Measurements from ENCODE around the gene PCDHGA9.
A peak's percentile ranks its signal among the peaks of the same experiment; 100 is the strongest.
"Not testable (repeated sequence)": the region's sequence is repeated elsewhere in the genome, so short reads cannot be mapped to it uniquely, and the experiment has no call there.

Gene PCDHGA9

GRCh38 chr5:141384471-141385267 is 17.9 kb upstream of the PCDHGA9 start:
- Histone ChIP-seq H3K9ac (ENCODE audit: low read depth in 1 of 2, low read length in 2 of 2) (no peak overlapping the region), H3K27me3 (ENCODE audit: control insufficient read depth in 1 of 2, insufficient read depth in 2 of 2, low read length in 2 of 2) (peaks cover 0 to 5% of the 10 kb centered on the region in 2 donors), H3K9me3 (ENCODE audit: control insufficient read depth in 1 of 2, low read length in 2 of 2) (peaks cover 22 to 38% of the 10 kb centered on the region in 2 donors), H3K4me1 (ENCODE audit: control insufficient read depth in 1 of 2, insufficient read depth in 2 of 2, low read length in 2 of 2) (no peaks in the 10 kb centered on the region), H3K4me3 (ENCODE audit: low read depth in 1 of 2, low read length in 2 of 2) (no peak overlapping the region), H3K36me3 (ENCODE audit: control insufficient read depth in 1 of 2, insufficient read depth in 2 of 2, low read length in 2 of 2) (no peaks in the 10 kb centered on the region), H3K27ac (ENCODE audit: low read depth, low read length) (no peak overlapping the region)

GRCh38 chr5:141387557-141388311 is 14.8 kb upstream of the PCDHGA9 start, which contains the start of gene PCDHGB4:
TSS of gene PCDHGB4 (plus strand) at chr5:141387698. CDS start at chr5:141387885, 187 bp downstream.
- H3K4me3 ChIP-seq (ENCODE audit: low read depth in 1 of 2, low read length in 2 of 2); H3K27ac ChIP-seq (ENCODE audit: low read depth, low read length); H3K27me3 ChIP-seq (ENCODE audit: control insufficient read depth in 1 of 2, insufficient read depth in 2 of 2, low read length in 2 of 2); H3K9ac ChIP-seq (ENCODE audit: low read depth in 1 of 2, low read length in 2 of 2); H3K4me1 ChIP-seq (ENCODE audit: control insufficient read depth in 1 of 2, insufficient read depth in 2 of 2, low read length in 2 of 2); H3K36me3 ChIP-seq (ENCODE audit: control insufficient read depth in 1 of 2, insufficient read depth in 2 of 2, low read length in 2 of 2): not testable (repeated sequence)
- peaks cover 27 to 41% of the 10 kb centered on the region in 2 donors for H3K9me3 ChIP-seq (ENCODE audit: control insufficient read depth in 1 of 2, low read length in 2 of 2)

- Histone ChIP-seq H3K9ac (ENCODE audit: low read depth in 1 of 2, low read length in 2 of 2) (no peak overlapping the region), H3K27me3 (ENCODE audit: control insufficient read depth in 1 of 2, insufficient read depth in 2 of 2, low read length in 2 of 2) (peaks cover 0 to 5% of the 10 kb centered on the region in 2 donors), H3K36me3 (ENCODE audit: control insufficient read depth in 1 of 2, insufficient read depth in 2 of 2, low read length in 2 of 2) (no peaks in the 10 kb centered on the region), H3K27ac (ENCODE audit: low read depth, low read length) (no peak overlapping the region), H3K9me3 (ENCODE audit: control insufficient read depth in 1 of 2, low read length in 2 of 2) (peaks cover 33 to 43% of the 10 kb centered on the region in 2 donors), H3K4me1 (ENCODE audit: control insufficient read depth in 1 of 2, insufficient read depth in 2 of 2, low read length in 2 of 2) (no peaks in the 10 kb centered on the region), H3K4me3 (ENCODE audit: low read depth in 1 of 2, low read length in 2 of 2) (no peak overlapping the region)
Measured at GRCh38 chr5:141388661-141389060, 13.9 kb upstream of the PCDHGA9 start.

- Histone ChIP-seq H3K9ac (ENCODE audit: low read depth in 1 of 2, low read length in 2 of 2) (no peak overlapping the region), H3K36me3 (ENCODE audit: control insufficient read depth in 1 of 2, insufficient read depth in 2 of 2, low read length in 2 of 2) (no peaks in the 10 kb centered on the region), H3K4me1 (ENCODE audit: control insufficient read depth in 1 of 2, insufficient read depth in 2 of 2, low read length in 2 of 2) (no peaks in the 10 kb centered on the region), H3K27ac (ENCODE audit: low read depth, low read length) (no peak overlapping the region), H3K4me3 (ENCODE audit: low read depth in 1 of 2, low read length in 2 of 2) (no peak overlapping the region), H3K9me3 (ENCODE audit: control insufficient read depth in 1 of 2, low read length in 2 of 2) (peaks cover 39 to 47% of the 10 kb centered on the region in 2 donors), H3K27me3 (ENCODE audit: control insufficient read depth in 1 of 2, insufficient read depth in 2 of 2, low read length in 2 of 2) (peaks cover 0 to 5% of the 10 kb centered on the region in 2 donors)
Measured at GRCh38 chr5:141389153-141390042, 13.2 kb upstream of the PCDHGA9 start.

- no peak within 1 kb of the TSS for H3K27ac ChIP-seq (ENCODE audit: low read depth, low read length)
- H3K4me3 ChIP-seq (ENCODE audit: low read depth in 1 of 2, low read length in 2 of 2), result no peak within 1 kb of the TSS
- H3K36me3 ChIP-seq (ENCODE audit: control insufficient read depth in 1 of 2, insufficient read depth in 2 of 2, low read length in 2 of 2), result no peaks in the 10 kb centered on the region
- H3K9ac ChIP-seq (ENCODE audit: low read depth in 1 of 2, low read length in 2 of 2), result no peak within 1 kb of the TSS
- peaks cover 36 to 38% of the 10 kb centered on the region in 2 donors for H3K9me3 ChIP-seq (ENCODE audit: control insufficient read depth in 1 of 2, low read length in 2 of 2)
- no peaks in the 10 kb centered on the region for H3K27me3 ChIP-seq (ENCODE audit: control insufficient read depth in 1 of 2, insufficient read depth in 2 of 2, low read length in 2 of 2)
- no peaks in the 10 kb centered on the region for H3K4me1 ChIP-seq (ENCODE audit: control insufficient read depth in 1 of 2, insufficient read depth in 2 of 2, low read length in 2 of 2)
Measured at GRCh38 chr5:141392429-141393198, 10.0 kb upstream of the PCDHGA9 start, which contains the start of gene PCDHGA8. TSS of gene PCDHGA8 (plus strand) at chr5:141392633. CDS start at chr5:141392814, 181 bp downstream.

- no peaks in the 10 kb centered on the region for H3K36me3 ChIP-seq (ENCODE audit: control insufficient read depth in 1 of 2, insufficient read depth in 2 of 2, low read length in 2 of 2)
- no peak overlapping the region for H3K9ac ChIP-seq (ENCODE audit: low read depth in 1 of 2, low read length in 2 of 2)
- H3K4me3 ChIP-seq (ENCODE audit: low read depth in 1 of 2, low read length in 2 of 2), result no peak overlapping the region
- H3K27ac ChIP-seq (ENCODE audit: low read depth, low read length), result no peak overlapping the region
- H3K9me3 ChIP-seq (ENCODE audit: control insufficient read depth in 1 of 2, low read length in 2 of 2), result peaks cover 34 to 36% of the 10 kb centered on the region in 2 donors
- H3K4me1 ChIP-seq (ENCODE audit: control insufficient read depth in 1 of 2, insufficient read depth in 2 of 2, low read length in 2 of 2), result no peaks in the 10 kb centered on the region
- H3K27me3 ChIP-seq (ENCODE audit: control insufficient read depth in 1 of 2, insufficient read depth in 2 of 2, low read length in 2 of 2), result no peaks in the 10 kb centered on the region
Measured at GRCh38 chr5:141393267-141393666, 9.3 kb upstream of the PCDHGA9 start.

GRCh38 chr5:141394401-141395187 is 8.0 kb upstream of the PCDHGA9 start:
- H3K4me1 ChIP-seq (ENCODE audit: control insufficient read depth in 1 of 2, insufficient read depth in 2 of 2, low read length in 2 of 2); H3K27ac ChIP-seq (ENCODE audit: low read depth, low read length); H3K36me3 ChIP-seq (ENCODE audit: control insufficient read depth in 1 of 2, insufficient read depth in 2 of 2, low read length in 2 of 2); H3K27me3 ChIP-seq (ENCODE audit: control insufficient read depth in 1 of 2, insufficient read depth in 2 of 2, low read length in 2 of 2); H3K9ac ChIP-seq (ENCODE audit: low read depth in 1 of 2, low read length in 2 of 2): not testable (repeated sequence)
- Histone ChIP-seq H3K4me3 (ENCODE audit: low read depth in 1 of 2, low read length in 2 of 2) (peak overlapping the region in 1 of 2 donors; percentile 5), H3K9me3 (ENCODE audit: control insufficient read depth in 1 of 2, low read length in 2 of 2) (peaks cover 32 to 34% of the 10 kb centered on the region in 2 donors)

- Histone ChIP-seq H3K9me3 (ENCODE audit: control insufficient read depth in 1 of 2, low read length in 2 of 2) (peaks cover 26 to 38% of the 10 kb centered on the region in 2 donors), H3K4me3 (ENCODE audit: low read depth in 1 of 2, low read length in 2 of 2) (peak within 1 kb of the TSS in 1 of 2 donors; percentile 32)
- H3K36me3 ChIP-seq (ENCODE audit: control insufficient read depth in 1 of 2, insufficient read depth in 2 of 2, low read length in 2 of 2); H3K4me1 ChIP-seq (ENCODE audit: control insufficient read depth in 1 of 2, insufficient read depth in 2 of 2, low read length in 2 of 2); H3K27me3 ChIP-seq (ENCODE audit: control insufficient read depth in 1 of 2, insufficient read depth in 2 of 2, low read length in 2 of 2); H3K9ac ChIP-seq (ENCODE audit: low read depth in 1 of 2, low read length in 2 of 2); H3K27ac ChIP-seq (ENCODE audit: low read depth, low read length): not testable (repeated sequence)
Measured at GRCh38 chr5:141397756-141398551, 4.6 kb upstream of the PCDHGA9 start, which contains the start of gene PCDHGB5. TSS of gene PCDHGB5 (plus strand) at chr5:141397947. CDS start at chr5:141398128, 181 bp downstream.
